K562 (cell line): ENCODE results near the gene UNC45A. TPM values are rescaled to one million over a fixed set of nuclear protein-coding genes. Genes with fewer than 3 reads are reported as not detected.

Experiments used
- ETV5 ChIP-seq: sonication (generic); formaldehyde crosslinking; IDR thresholded peaks from 2 replicates; pipeline ENCODE4 v1.4.0; 2020; ENCODE audit warnings: low read depth, mild to moderate bottlenecking, missing genetic modification reagents
- KDM2B ChIP-seq: fragments of 250-450 bp; sonication (Bioruptor Pico); IDR thresholded peaks from 2 replicates; pipeline ENCODE4 v1.8.0; 2021; ENCODE audit warnings: mild to moderate bottlenecking, moderate library complexity
- LARP7 ChIP-seq: fragments of 450-650 bp; IDR thresholded peaks from 2 replicates; pipeline ENCODE4 v1.6.1; 2016
- POU5F1 ChIP-seq: fragments of 150-350 bp; IDR thresholded peaks from 2 replicates; pipeline ENCODE4 v1.6.1; 2014; ENCODE audit warnings: borderline replicate concordance, low read length, low read depth, mild to moderate bottlenecking; ENCODE audit not compliant: partially characterized antibody
- RBM14 ChIP-seq: fragments of 200-400 bp; formaldehyde crosslinking; IDR thresholded peaks from 2 replicates; pipeline ENCODE4 v1.6.1; 2018; ENCODE audit warnings: low read depth, mild to moderate bottlenecking, low read length, moderate library complexity, borderline replicate concordance; ENCODE audit not compliant: insufficient read depth
- TAF7 ChIP-seq: fragments of 450-650 bp; IDR thresholded peaks from 2 replicates; pipeline ENCODE4 v1.6.1; 2016; ENCODE audit warnings: missing genetic modification characterization, missing compliant biosample characterization
- TCF7L2 ChIP-seq: fragments of 150-350 bp; IDR thresholded peaks from 2 replicates; pipeline ENCODE4 v1.6.1; 2016; ENCODE audit warnings: low read depth, mild to moderate bottlenecking, low read length, moderate library complexity
- TEAD4 ChIP-seq, 2 experiments: sonication (generic) in 1 of 2; formaldehyde crosslinking in 1 of 2; IDR thresholded peaks; 2 replicates each; pipeline versions ENCODE4 v1.6.1 to v1.8.0; 2012 to 2022; ENCODE audit warnings: borderline replicate concordance in 1 of 2, inconsistent platforms in 1 of 2, low read length in 1 of 2, mild to moderate bottlenecking in 1 of 2, missing genetic modification reagents in 1 of 2
- ZFP30 ChIP-seq: fragments of 250-450 bp; sonication (Bioruptor Pico); IDR thresholded peaks from 2 replicates; pipeline ENCODE4 v1.8.0; 2022; ENCODE audit warnings: moderate library complexity, mild to moderate bottlenecking, inconsistent platforms, borderline replicate concordance
- ZNF212 ChIP-seq: fragments of 450-650 bp; formaldehyde crosslinking; IDR thresholded peaks from 2 replicates; pipeline ENCODE4 v1.4.0; 2020; ENCODE audit warnings: mild to moderate bottlenecking
- ZNF583 ChIP-seq: fragments of 250-450 bp; sonication (Bioruptor Pico); IDR thresholded peaks from 2 replicates; pipeline ENCODE4 v1.4.0; 2020
- polyA plus RNA-seq, 8 experiments: library from polyadenylated mRNA; depleted of rRNA in 4 of 8; stranded (reverse) in 5 of 8; unstranded in 3 of 8; fragments of >200 nt; fragmentation: Nextera tagmentation in 2 of 8; fragmentation: Illumina TruSeq in 1 of 8; extraction: Ambion mirVana in 2 of 8; extraction: Trizol in 1 of 8; gene quantifications; 2 replicates each; pipeline versions ENCODE4 v1.2.1 to v1.2.3, GENCODE V29; 2011 to 2014; ENCODE audit warnings: inconsistent platforms in 1 of 8, missing spikeins in 1 of 8
- total RNA-seq, 7 experiments: library from RNA; depleted of rRNA in 6 of 7; stranded (reverse); fragments of >200 nt in 6 of 7; fragmentation: Illumina TruSeq in 2 of 7; extraction: Trizol in 2 of 7; gene quantifications; 2 replicates each; pipeline versions ENCODE4 v1.2.1 to v1.2.3, GENCODE V29; 2011 to 2021; ENCODE audit warnings: low replicate concordance in 1 of 7
- TF ChIP-seq, protein P1 (sequence below), 2 experiments: fragments of 450-650 bp in 1 of 2; sonication (generic) in 1 of 2; formaldehyde crosslinking in 1 of 2; IDR thresholded peaks; 2 replicates each; pipeline versions ENCODE4 v1.7.1 to v1.9.0; 2016 to 2022; ENCODE audit warnings: inconsistent platforms in 1 of 2, mild to moderate bottlenecking in 1 of 2, missing genetic modification reagents in 1 of 2
- TF ChIP-seq, protein P2 (sequence below): fragments of 450-650 bp; IDR thresholded peaks from 2 replicates; pipeline ENCODE4 v1.6.1; 2016; ENCODE audit warnings: low read depth, mild to moderate bottlenecking, moderate library complexity
- TF ChIP-seq, protein P3 (sequence below), 2 experiments: fragments of 450-650 bp; conservative IDR thresholded peaks; 2 replicates each; pipeline ENCODE4 v1.6.1; 2017; ENCODE audit warnings: mild to moderate bottlenecking in 2 of 2, moderate library complexity in 2 of 2

UNC45A gene
- total and polyA plus RNA-seq, 9 of the 15 experiments (the other 6 are each of a cell fraction or from before 2014, with no cell fraction given) = 22.4 to 79.3 (median 43.7) TPM

DNA sequence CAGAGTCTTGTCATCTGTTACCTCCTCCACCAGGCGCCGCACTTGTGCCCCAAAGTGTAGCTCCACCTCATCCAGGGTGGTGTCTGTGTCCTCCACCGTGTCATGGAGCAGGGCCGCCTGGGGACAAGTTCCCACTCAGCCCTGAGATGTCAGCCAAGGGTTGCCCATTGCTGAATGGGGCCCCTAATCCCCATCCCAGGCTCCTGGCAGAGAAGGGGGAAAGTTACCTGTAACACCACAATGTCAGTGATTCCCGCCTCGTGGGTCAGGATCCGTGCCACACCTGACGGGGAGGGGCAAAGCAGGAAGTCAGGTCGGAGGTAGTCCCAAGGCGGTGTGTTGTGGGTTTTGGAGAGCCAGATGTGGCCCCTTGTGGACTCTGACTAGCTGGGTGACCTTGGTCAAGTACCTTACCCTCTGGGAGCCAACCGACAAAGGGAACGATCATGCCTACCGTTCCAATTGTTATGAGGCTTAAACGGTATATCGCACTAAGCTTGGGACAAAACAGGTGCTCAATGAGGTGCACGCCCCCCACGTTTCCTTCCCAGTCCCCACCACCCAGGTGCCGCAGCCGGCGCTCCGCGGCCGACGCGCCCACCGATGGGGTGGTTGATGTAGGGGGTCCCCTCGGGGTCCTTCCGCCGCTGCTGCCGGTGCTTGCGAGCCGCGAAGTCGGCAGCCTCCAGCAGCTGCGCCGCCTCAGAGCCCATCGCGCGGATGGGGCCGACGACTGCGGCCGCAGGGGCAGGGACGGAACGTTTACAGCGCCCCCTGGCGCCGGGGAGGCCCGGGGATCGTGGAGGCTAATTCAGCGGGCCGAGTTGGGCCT lies 3.0 kb upstream of the UNC45A start, which contains the start of gene HDDC3 (continued):
- TF ChIP-seq, protein P1, sequence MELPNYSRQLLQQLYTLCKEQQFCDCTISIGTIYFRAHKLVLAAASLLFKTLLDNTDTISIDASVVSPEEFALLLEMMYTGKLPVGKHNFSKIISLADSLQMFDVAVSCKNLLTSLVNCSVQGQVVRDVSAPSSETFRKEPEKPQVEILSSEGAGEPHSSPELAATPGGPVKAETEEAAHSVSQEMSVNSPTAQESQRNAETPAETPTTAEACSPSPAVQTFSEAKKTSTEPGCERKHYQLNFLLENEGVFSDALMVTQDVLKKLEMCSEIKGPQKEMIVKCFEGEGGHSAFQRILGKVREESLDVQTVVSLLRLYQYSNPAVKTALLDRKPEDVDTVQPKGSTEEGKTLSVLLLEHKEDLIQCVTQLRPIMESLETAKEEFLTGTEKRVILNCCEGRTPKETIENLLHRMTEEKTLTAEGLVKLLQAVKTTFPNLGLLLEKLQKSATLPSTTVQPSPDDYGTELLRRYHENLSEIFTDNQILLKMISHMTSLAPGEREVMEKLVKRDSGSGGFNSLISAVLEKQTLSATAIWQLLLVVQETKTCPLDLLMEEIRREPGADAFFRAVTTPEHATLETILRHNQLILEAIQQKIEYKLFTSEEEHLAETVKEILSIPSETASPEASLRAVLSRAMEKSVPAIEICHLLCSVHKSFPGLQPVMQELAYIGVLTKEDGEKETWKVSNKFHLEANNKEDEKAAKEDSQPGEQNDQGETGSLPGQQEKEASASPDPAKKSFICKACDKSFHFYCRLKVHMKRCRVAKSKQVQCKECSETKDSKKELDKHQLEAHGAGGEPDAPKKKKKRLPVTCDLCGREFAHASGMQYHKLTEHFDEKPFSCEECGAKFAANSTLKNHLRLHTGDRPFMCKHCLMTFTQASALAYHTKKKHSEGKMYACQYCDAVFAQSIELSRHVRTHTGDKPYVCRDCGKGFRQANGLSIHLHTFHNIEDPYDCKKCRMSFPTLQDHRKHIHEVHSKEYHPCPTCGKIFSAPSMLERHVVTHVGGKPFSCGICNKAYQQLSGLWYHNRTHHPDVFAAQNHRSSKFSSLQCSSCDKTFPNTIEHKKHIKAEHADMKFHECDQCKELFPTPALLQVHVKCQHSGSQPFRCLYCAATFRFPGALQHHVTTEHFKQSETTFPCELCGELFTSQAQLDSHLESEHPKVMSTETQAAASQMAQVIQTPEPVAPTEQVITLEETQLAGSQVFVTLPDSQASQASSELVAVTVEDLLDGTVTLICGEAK (IDR thresholded peaks at IDR 0.05) = peak; percentile 44; the same call in 1 of the 2 replicates
- TF ChIP-seq, protein P1 (CRISPR knock-in tag; IDR thresholded peaks at IDR 0.05) = no peak
- TF ChIP-seq ZFP30 (CRISPR knock-in tag) = no peak; the same call in 1 of the 2 replicates
- no peak for TF ChIP-seq POU5F1
- no peak; the same call in 1 of the 2 replicates for TF ChIP-seq ETV5
- no peak for TF ChIP-seq ZNF212 (CRISPR knock-in tag)
- 0 out of 2 replicates have a peak, but pooled peaks have one; percentile 39 for TF ChIP-seq LARP7
- TF ChIP-seq ZNF583 (CRISPR knock-in tag) = no peak
- TF ChIP-seq, protein P2, sequence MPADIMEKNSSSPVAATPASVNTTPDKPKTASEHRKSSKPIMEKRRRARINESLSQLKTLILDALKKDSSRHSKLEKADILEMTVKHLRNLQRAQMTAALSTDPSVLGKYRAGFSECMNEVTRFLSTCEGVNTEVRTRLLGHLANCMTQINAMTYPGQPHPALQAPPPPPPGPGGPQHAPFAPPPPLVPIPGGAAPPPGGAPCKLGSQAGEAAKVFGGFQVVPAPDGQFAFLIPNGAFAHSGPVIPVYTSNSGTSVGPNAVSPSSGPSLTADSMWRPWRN = no peak
- TF ChIP-seq TEAD4 (IDR thresholded peaks at IDR 0.05; ENCODE audit: low read length) = no peak; the same call in 1 of the 2 replicates
- TF ChIP-seq TEAD4 (CRISPR knock-in tag; IDR thresholded peaks at IDR 0.05; ENCODE audit: borderline replicate concordance) = peak; percentile 74; the same call in 1 of the 2 replicates
- TF ChIP-seq TCF7L2 = no peak
- no peak for TF ChIP-seq KDM2B (CRISPR knock-in tag)
- TF ChIP-seq, protein P3, sequence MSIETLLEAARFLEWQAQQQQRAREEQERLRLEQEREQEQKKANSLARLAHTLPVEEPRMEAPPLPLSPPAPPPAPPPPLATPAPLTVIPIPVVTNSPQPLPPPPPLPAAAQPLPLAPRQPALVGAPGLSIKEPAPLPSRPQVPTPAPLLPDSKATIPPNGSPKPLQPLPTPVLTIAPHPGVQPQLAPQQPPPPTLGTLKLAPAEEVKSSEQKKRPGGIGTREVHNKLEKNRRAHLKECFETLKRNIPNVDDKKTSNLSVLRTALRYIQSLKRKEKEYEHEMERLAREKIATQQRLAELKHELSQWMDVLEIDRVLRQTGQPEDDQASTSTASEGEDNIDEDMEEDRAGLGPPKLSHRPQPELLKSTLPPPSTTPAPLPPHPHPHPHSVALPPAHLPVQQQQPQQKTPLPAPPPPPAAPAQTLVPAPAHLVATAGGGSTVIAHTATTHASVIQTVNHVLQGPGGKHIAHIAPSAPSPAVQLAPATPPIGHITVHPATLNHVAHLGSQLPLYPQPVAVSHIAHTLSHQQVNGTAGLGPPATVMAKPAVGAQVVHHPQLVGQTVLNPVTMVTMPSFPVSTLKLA (conservative IDR thresholded peaks at IDR 0.05) = peak; percentile 69 to 86
- TF ChIP-seq TAF7 (tag) = peak; percentile 50; the same call in 1 of the 2 replicates
- TF ChIP-seq RBM14 = 0 out of 2 replicates have a peak, but pooled peaks have one; percentile 38
